ENCODE measurements around the gene HAPLN1. TPM values are rescaled to one million over a fixed set of nuclear protein-coding genes. Genes with fewer than 3 reads are reported as not detected.

Gene HAPLN1
- total RNA-seq, 2 donors from 2014 or later, result not detected

GRCh38 chr5:83714810-83715209, 5.8 kb downstream of the HAPLN1 start:
- WGBS, 2 donors, result 39 to 41% methylated on average over 1 of the region's 1 CpG
- Histone ChIP-seq H3K27me3 (no peaks in the 10 kb centered on the region), H3K27ac (no peak overlapping the region), H3K9me3 (no peaks in the 10 kb centered on the region), H3K4me3 (no peak overlapping the region), H3K36me3 (replicated peaks in 1 of 2; ENCODE audit: insufficient read depth in 1 of 2, low read depth in 2 of 2) (no peaks in the 10 kb centered on the region), H3K4me1 (no peaks in the 10 kb centered on the region)
- no peak for ATAC-seq
- TF ChIP-seq POLR2A (IDR thresholded peaks at IDR 0.05) (no peak), CTCF (IDR thresholded peaks at IDR 0.05) (no peak)
- intact Hi-C loops (cut with DNase I), result no loop called here
- DNase-seq, result no peak

- Histone ChIP-seq H3K4me1 (no peaks in the 10 kb centered on the region), H3K27me3 (no peaks in the 10 kb centered on the region), H3K4me3 (no peak overlapping the region), H3K27ac (no peak overlapping the region), H3K36me3 (replicated peaks in 1 of 2; ENCODE audit: insufficient read depth in 1 of 2, low read depth in 2 of 2) (no peaks in the 10 kb centered on the region), H3K9me3 (no peaks in the 10 kb centered on the region)
- 40 to 42% methylated on average over 2 of the region's 2 CpGs for WGBS, 2 donors
- no peak for ATAC-seq
- TF ChIP-seq POLR2A (IDR thresholded peaks at IDR 0.05), result no peak
- peak; percentile 32 to 70 (median 63) for TF ChIP-seq CTCF (IDR thresholded peaks at IDR 0.05)
- DNase-seq, result peak; percentile 54 to 59 (median 56)
- intact Hi-C loops (cut with DNase I), result no loop called here
These were observed 8.6 kb downstream of the HAPLN1 start for GRCh38 chr5:83711982-83712601.

GRCh38 chr5:83709973-83710372, 10.7 kb downstream of the HAPLN1 start:
- intact Hi-C loops (cut with DNase I), result no loop called here
- TF ChIP-seq POLR2A (IDR thresholded peaks at IDR 0.05) (no peak), CTCF (IDR thresholded peaks at IDR 0.05) (no peak)

GRCh38 chr5:83708170-83708569, 12.5 kb downstream of the HAPLN1 start:
- intact Hi-C loops (cut with DNase I), result no loop called here
- WGBS, 2 donors, result 58 to 86% methylated on average over 1 of the region's 1 CpG
- no peak for DNase-seq

More at GRCh38 chr5:83709973-83710372, 10.7 kb downstream of the HAPLN1 start:
- no peaks in the 10 kb centered on the region for H3K36me3 ChIP-seq (replicated peaks in 1 of 2; ENCODE audit: insufficient read depth in 1 of 2, low read depth in 2 of 2)
- WGBS, 2 donors, result 45% methylated on average over 4 of the region's 4 CpGs
- H3K9me3 ChIP-seq, result no peaks in the 10 kb centered on the region
- H3K27ac ChIP-seq, result no peak overlapping the region
- no peak overlapping the region for H3K4me3 ChIP-seq
- no peaks in the 10 kb centered on the region for H3K4me1 ChIP-seq
- DNase-seq (no peak), ATAC-seq (no peak)
- H3K27me3 ChIP-seq, result no peaks in the 10 kb centered on the region

More at GRCh38 chr5:83708170-83708569, 12.5 kb downstream of the HAPLN1 start:
- no peaks in the 10 kb centered on the region for H3K4me1 ChIP-seq
- no peaks in the 10 kb centered on the region for H3K36me3 ChIP-seq (replicated peaks in 1 of 2; ENCODE audit: insufficient read depth in 1 of 2, low read depth in 2 of 2)
- no peak overlapping the region for H3K4me3 ChIP-seq
- no peak for TF ChIP-seq CTCF (IDR thresholded peaks at IDR 0.05)
- TF ChIP-seq POLR2A (IDR thresholded peaks at IDR 0.05), result no peak
- no peak for ATAC-seq
- H3K27me3 ChIP-seq, result no peaks in the 10 kb centered on the region
- no peak overlapping the region for H3K27ac ChIP-seq
- H3K9me3 ChIP-seq, result no peaks in the 10 kb centered on the region
